ENCODE measurements around the gene COL28A1. TPM values are rescaled to one million over a fixed set of nuclear protein-coding genes. Genes with fewer than 3 reads are reported as not detected.
A peak's percentile ranks its signal among the peaks of the same experiment; 100 is the strongest.
"Not testable (repeated sequence)": the region's sequence is repeated elsewhere in the genome, so short reads cannot be mapped to it uniquely, and the experiment has no call there.

The COL28A1 gene
- total RNA-seq, 1 experiment from 2014 or later: 7.3 TPM

GRCh38 chr7:7474436-7474835, 61.2 kb downstream of the COL28A1 start:
- Mint-ChIP-seq H3K4me3 (ENCODE audit: unreplicated experiment) (no peak overlapping the region), H3K27ac (ENCODE audit: unreplicated experiment) (no peak overlapping the region), H3K27me3 (ENCODE audit: insufficient read depth, unreplicated experiment) (no peaks in the 10 kb centered on the region), H3K4me1 (ENCODE audit: low read depth, unreplicated experiment) (no peaks in the 10 kb centered on the region), H3K9me3 (ENCODE audit: unreplicated experiment) (peaks cover 10% of the 10 kb centered on the region), H3K36me3 (ENCODE audit: insufficient read depth, unreplicated experiment) (no peaks in the 10 kb centered on the region)
- Histone ChIP-seq H3K36me3 (ENCODE audit: control insufficient read depth, insufficient read depth, low read length) (no peaks in the 10 kb centered on the region), H3K4me1 (no peaks in the 10 kb centered on the region), H3K9me3 (peaks cover 18% of the 10 kb centered on the region), H3K4me3 (ENCODE audit: low read depth, low read length) (no peak overlapping the region), H3K27me3 (replicated peaks; ENCODE audit: control insufficient read depth, insufficient read depth, low read length) (no peaks in the 10 kb centered on the region)
- no peak for DNase-seq
- no peak for TF ChIP-seq CTCF (IDR thresholded peaks at IDR 0.05; ENCODE audit: insufficient read depth in 1 of 2, low read depth in 1 of 2, low read length in 1 of 2, severe bottlenecking in 1 of 2, unreplicated experiment in 1 of 2)
- ChIA-PET POLR2A (no interaction called here), CTCF (no interaction called here)
- intact Hi-C loops (cut with micrococcal nuclease; ENCODE audit: unreplicated experiment): no loop called here
- BruUV-seq (replicated peaks): no TSS peak

DNA sequence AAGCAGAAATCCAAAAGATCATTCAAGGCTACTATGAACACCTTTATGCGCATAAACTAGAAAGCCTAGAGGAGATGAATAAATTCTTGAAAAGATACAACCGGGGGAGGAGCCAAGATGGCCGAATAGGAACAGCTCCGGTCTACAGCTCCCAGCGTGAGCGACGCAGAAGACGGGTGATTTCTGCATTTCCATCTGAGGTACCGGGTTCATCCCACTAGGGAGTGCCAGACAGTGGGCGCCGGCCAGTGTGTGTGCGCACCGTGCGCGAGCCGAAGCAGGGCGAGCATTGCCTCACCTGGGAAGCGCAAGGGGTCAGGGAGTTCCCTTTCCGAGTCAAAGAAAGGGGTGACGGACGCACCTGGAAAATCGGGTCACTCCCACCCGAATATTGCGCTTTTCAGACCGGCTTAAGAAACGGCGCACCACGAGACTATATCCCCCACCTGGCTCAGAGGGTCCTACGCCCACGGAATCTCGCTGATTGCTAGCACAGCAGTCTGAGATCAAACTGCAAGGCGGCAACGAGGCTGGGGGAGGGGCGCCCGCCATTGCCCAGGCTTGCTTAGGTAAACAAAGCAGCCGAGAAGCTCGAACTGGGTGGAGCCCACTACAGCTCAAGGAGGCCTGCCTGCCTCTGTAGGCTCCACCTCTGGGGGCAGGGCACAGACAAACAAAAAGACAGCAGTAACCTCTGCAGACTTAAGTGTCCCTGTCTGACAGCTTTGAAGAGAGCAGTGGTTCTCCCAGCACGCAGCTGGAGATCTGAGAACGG, 70.5 kb downstream of the COL28A1 start:
- BruUV-seq (replicated peaks); intact Hi-C loops (cut with micrococcal nuclease; ENCODE audit: unreplicated experiment); H3K36me3 ChIP-seq (ENCODE audit: control insufficient read depth, insufficient read depth, low read length); POLR2A ChIA-PET; H3K27me3 Mint-ChIP-seq (ENCODE audit: insufficient read depth, unreplicated experiment); H3K27me3 ChIP-seq (replicated peaks; ENCODE audit: control insufficient read depth, insufficient read depth, low read length); H3K36me3 Mint-ChIP-seq (ENCODE audit: insufficient read depth, unreplicated experiment); H3K9me3 ChIP-seq; H3K4me1 ChIP-seq; H3K4me1 Mint-ChIP-seq (ENCODE audit: low read depth, unreplicated experiment): not testable (repeated sequence)
- DNase-seq: peak; percentile 68 to 78
- Mint-ChIP-seq H3K27ac (ENCODE audit: unreplicated experiment) (peak overlapping the region; percentile 97), H3K9me3 (ENCODE audit: unreplicated experiment) (peaks cover 11% of the 10 kb centered on the region), H3K4me3 (ENCODE audit: unreplicated experiment) (peak overlapping the region; percentile 96)
- peak overlapping the region; percentile 30 for H3K4me3 ChIP-seq (ENCODE audit: low read depth, low read length)
- CTCF ChIA-PET: interaction anchor here (0.7 kb wide), 1 partner anchor 588 kb away, joined by 4 read pairs; no protein-coding TSS in a partner anchor

- ChIA-PET POLR2A (no interaction called here), CTCF (no interaction called here)
- Histone ChIP-seq H3K4me1 (no peaks in the 10 kb centered on the region), H3K9me3 (no peaks in the 10 kb centered on the region; the same call in 1 of the 2 replicates), H3K36me3 (ENCODE audit: control insufficient read depth, insufficient read depth, low read length) (no peaks in the 10 kb centered on the region), H3K27me3 (replicated peaks; ENCODE audit: control insufficient read depth, insufficient read depth, low read length) (no peaks in the 10 kb centered on the region), H3K4me3 (ENCODE audit: low read depth, low read length) (no peak overlapping the region)
- H3K36me3 Mint-ChIP-seq (ENCODE audit: insufficient read depth, unreplicated experiment): no peaks in the 10 kb centered on the region
- H3K9me3 Mint-ChIP-seq (ENCODE audit: unreplicated experiment): peaks cover 13% of the 10 kb centered on the region
- BruUV-seq (replicated peaks): no TSS peak
- H3K4me1 Mint-ChIP-seq (ENCODE audit: low read depth, unreplicated experiment): no peaks in the 10 kb centered on the region
- no peak for TF ChIP-seq CTCF (IDR thresholded peaks at IDR 0.05; ENCODE audit: insufficient read depth in 1 of 2, low read depth in 1 of 2, low read length in 1 of 2, severe bottlenecking in 1 of 2, unreplicated experiment in 1 of 2)
- no peaks in the 10 kb centered on the region for H3K27me3 Mint-ChIP-seq (ENCODE audit: insufficient read depth, unreplicated experiment)
- intact Hi-C loops (cut with micrococcal nuclease; ENCODE audit: unreplicated experiment): no loop called here
- no peak overlapping the region for H3K4me3 Mint-ChIP-seq (ENCODE audit: unreplicated experiment)
- DNase-seq: no peak
- no peak overlapping the region for H3K27ac Mint-ChIP-seq (ENCODE audit: unreplicated experiment)
These were observed 81.7 kb downstream of the COL28A1 start for GRCh38 chr7:7454000-7454399.
